ENCODE data around the gene ANXA3.

GRCh38 chr4:78557841-78558240, 6.3 kb downstream of the ANXA3 start:
- TF ChIP-seq EZH2 (IDR thresholded peaks at IDR 0.05; ENCODE audit: borderline replicate concordance) (no peak), CTCF (IDR thresholded peaks at IDR 0.05; ENCODE audit: poor library complexity) (no peak), EZH2phosphoT487 (IDR thresholded peaks at IDR 0.05; ENCODE audit: low read depth, severe bottlenecking, unreplicated experiment) (no peak)

Data from hepatocyte (in vitro differentiated cells).